Muscle of back (tissue), 11 donors: ENCODE results near the gene TECTA. TPM values are rescaled to one million over a fixed set of nuclear protein-coding genes. Genes with fewer than 3 reads are reported as not detected.
"Not testable (repeated sequence)": the region's sequence is repeated elsewhere in the genome, so short reads cannot be mapped to it uniquely, and the experiment has no call there.

Source experiments
- DNase-seq, 3 donors: peaks; one replicate each; pipeline versions ENCODE4 v3.0.0 to v3.0.0-alpha.2; 2013
- polyA plus RNA-seq, 10 donors: library from polyadenylated mRNA; unstranded; fragments of 120-200 nt; gene quantifications; one replicate each; pipeline ENCODE4 v1.2.1, GENCODE V29; 2013; ENCODE audit not compliant: insufficient read length in 10 of 10

TECTA gene
- polyA plus RNA-seq, 10 donors = 0.90 to 2.3 (median 1.5) TPM

GRCh38 chr11:121091492-121092152 is 9.4 kb upstream of the TECTA start:
- no peak for DNase-seq

GRCh38 chr11:121095561-121095960 is 5.5 kb upstream of the TECTA start:
- no peak for DNase-seq

- no peak for DNase-seq
These were observed 1.7 kb upstream of the TECTA start for GRCh38 chr11:121099364-121099763.

GRCh38 chr11:121099885-121100284 is 1.2 kb upstream of the TECTA start:
- no peak for DNase-seq

GRCh38 chr11:121104312-121104762 is 3.3 kb downstream of the TECTA start:
- peak; percentile 60 to 94 (median 84) for DNase-seq

- peak; percentile 84 to 96 (median 90) for DNase-seq
These were observed 4.0 kb downstream of the TECTA start for GRCh38 chr11:121105063-121105480.

- DNase-seq = peak; percentile 56 to 92 (median 68)
These were observed 4.6 kb downstream of the TECTA start for GRCh38 chr11:121105481-121106195.

GRCh38 chr11:121106812-121107211 is 5.8 kb downstream of the TECTA start:
- DNase-seq = no peak

- no peak for DNase-seq
These were observed 7.4 kb downstream of the TECTA start for GRCh38 chr11:121108413-121108812.

GRCh38 chr11:121109471-121109870 is 8.4 kb downstream of the TECTA start:
- DNase-seq = no peak

- peak in 2 of 3 donors; percentile 57 to 74 for DNase-seq
These were observed 9.0 kb downstream of the TECTA start for GRCh38 chr11:121109916-121110586.

- DNase-seq = peak in 1 of 3 donors; percentile 65
These were observed 10.1 kb downstream of the TECTA start for GRCh38 chr11:121110871-121111724.

- peak; percentile 68 to 74 (median 68) for DNase-seq
These were observed 11.7 kb downstream of the TECTA start for GRCh38 chr11:121112498-121113455.

GRCh38 chr11:121113611-121114010 is 12.6 kb downstream of the TECTA start:
- DNase-seq = no peak

GRCh38 chr11:121115024-121115423 is 14.0 kb downstream of the TECTA start:
- DNase-seq = not testable (repeated sequence)

- no peak for DNase-seq
These were observed 16.7 kb downstream of the TECTA start for GRCh38 chr11:121117788-121118187.

- no peak for DNase-seq
These were observed 18.4 kb downstream of the TECTA start for GRCh38 chr11:121119440-121119839.

GRCh38 chr11:121122328-121122727 is 21.3 kb downstream of the TECTA start:
- DNase-seq = no peak

GRCh38 chr11:121123496-121124069 is 22.5 kb downstream of the TECTA start:
- peak in 1 of 3 donors; percentile 60 for DNase-seq

GRCh38 chr11:121127809-121128208 is 26.8 kb downstream of the TECTA start:
- no peak for DNase-seq
